A172 (cell line): Measurements from ENCODE around the gene DTL. TPM values are rescaled to one million over a fixed set of nuclear protein-coding genes. Genes with fewer than 3 reads are reported as not detected.
"Not testable (repeated sequence)": the region's sequence is repeated elsewhere in the genome, so short reads cannot be mapped to it uniquely, and the experiment has no call there.

Experiments used
- DNase-seq: peaks from one replicate; pipeline ENCODE4 v3.0.0-alpha.2; 2015; ENCODE audit warnings: low spot score
- total RNA-seq: library from RNA; depleted of rRNA; stranded (reverse); fragments of >200 nt; shearing (Covaris generic); gene quantifications from 2 replicates; pipeline ENCODE4 v1.2.3, GENCODE V29; 2014; rRNA removed

DTL gene, protein sequence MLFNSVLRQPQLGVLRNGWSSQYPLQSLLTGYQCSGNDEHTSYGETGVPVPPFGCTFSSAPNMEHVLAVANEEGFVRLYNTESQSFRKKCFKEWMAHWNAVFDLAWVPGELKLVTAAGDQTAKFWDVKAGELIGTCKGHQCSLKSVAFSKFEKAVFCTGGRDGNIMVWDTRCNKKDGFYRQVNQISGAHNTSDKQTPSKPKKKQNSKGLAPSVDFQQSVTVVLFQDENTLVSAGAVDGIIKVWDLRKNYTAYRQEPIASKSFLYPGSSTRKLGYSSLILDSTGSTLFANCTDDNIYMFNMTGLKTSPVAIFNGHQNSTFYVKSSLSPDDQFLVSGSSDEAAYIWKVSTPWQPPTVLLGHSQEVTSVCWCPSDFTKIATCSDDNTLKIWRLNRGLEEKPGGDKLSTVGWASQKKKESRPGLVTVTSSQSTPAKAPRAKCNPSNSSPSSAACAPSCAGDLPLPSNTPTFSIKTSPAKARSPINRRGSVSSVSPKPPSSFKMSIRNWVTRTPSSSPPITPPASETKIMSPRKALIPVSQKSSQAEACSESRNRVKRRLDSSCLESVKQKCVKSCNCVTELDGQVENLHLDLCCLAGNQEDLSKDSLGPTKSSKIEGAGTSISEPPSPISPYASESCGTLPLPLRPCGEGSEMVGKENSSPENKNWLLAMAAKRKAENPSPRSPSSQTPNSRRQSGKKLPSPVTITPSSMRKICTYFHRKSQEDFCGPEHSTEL
- 56.6 and 64.7 TPM in 2 replicates for total RNA-seq

DNA sequence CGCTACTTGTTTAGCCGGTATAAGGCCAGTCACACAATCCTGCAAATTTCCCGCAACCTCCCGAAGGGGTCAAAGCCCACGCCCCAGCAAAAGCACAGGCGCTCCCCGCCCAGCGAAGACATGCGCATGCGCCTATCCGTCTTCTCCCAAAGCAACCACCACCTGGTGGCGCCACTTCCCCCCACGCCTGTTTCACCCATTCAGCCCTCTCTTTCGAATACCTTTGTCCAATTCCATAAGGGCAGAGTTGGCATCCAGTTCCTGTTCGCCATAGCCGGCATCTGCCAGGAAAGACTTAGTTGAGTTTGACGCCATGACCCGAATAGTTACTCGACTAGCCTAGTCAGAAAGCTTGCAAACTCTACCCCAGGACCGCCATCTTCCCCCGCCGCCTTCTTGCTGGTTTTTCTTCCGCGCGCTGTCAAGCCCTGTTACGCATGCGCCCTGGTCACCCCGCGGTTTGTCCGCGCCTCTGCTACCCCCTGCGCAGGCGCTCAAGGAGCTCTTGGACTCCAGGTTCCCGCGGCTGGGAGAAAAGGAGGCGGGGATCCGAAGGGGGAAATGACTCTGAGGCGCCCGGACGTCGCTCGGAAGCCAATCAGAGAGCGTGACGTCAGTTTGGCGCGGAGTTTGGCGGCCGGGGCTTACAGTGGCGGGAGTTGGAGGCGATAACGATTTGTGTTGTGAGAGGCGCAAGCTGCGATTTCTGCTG is at the start of gene DTL, which contains the start of gene INTS7:
Gene DTL (plus strand): TSS at position 626 of the 712 bp plus-strand sequence. CDS start 143 bp downstream, outside the sequence.
Gene INTS7 (minus strand): TSS at position 435 of the 712 bp plus-strand sequence. CDS start 120 bp downstream, at position 315.
- DNase-seq = peak; percentile 99

DNA sequence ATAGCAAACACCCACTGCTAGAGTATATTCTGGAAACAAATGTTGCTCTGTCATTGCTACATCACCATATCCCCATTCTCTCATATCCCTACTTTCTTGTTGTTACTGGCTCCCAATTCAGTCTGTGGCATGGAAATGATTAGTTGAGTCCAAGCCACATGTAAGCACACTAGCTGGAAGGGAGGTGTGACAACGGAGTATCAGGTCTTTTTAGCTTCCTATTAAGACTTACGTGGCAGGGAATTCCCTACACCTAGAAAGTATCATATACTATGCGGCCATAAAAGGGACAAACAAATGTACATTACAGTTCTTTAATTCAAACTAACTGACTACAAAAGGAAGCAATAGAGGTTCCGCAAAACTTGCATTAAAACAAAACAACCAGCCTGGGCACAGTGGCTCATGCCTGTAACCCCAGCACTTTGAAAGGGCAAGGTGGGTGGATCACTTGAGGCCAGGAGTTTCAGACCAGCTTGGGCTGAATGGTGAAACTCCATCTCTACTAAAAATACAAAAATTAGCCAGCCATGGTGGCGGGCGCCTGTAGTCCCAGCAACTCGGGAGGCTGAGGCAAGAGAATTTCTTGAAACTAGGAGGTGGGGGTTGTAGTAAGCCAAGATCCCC is 48.8 kb upstream of the DTL start:
- no peak for DNase-seq

DNA sequence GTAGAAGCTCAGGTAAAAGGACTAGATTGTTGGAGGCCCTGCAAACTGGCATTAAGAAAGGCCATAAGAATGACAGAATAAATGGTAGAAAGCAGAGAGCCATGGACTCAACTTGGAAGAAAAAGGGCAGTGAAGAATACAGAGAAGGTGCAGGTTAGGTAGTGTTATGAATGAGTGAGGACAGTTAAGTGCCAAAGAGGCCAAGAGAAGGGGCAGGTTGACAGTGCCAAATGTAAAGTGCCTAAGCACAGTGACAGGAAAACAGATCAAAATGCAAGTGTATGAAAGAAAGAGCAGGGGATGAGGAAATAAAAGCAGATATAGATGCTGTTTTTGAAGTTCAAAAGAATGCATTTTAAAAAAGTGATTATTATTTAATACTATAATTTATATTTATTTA is 43.9 kb upstream of the DTL start:
- no peak for DNase-seq

DNA sequence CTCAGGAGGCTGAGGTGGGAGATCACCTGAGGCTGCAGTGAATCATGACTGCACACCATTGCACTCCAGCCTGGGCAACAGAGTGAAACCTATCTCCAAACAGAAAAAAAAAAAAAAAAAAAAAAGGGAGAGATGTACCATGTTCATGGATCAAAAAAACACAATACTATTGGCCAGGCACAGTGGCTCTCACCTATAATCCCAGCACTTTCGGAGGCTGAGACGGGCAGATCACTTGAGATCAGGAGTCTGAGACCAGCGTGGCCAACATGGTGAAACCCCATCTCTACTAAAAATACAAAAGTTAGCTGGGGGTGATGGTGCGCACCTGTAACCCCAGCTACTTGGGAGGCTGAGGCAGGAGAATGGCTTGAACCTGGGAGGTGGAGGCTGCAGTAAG is 38.1 kb upstream of the DTL start:
- not testable (repeated sequence) for DNase-seq

DNA sequence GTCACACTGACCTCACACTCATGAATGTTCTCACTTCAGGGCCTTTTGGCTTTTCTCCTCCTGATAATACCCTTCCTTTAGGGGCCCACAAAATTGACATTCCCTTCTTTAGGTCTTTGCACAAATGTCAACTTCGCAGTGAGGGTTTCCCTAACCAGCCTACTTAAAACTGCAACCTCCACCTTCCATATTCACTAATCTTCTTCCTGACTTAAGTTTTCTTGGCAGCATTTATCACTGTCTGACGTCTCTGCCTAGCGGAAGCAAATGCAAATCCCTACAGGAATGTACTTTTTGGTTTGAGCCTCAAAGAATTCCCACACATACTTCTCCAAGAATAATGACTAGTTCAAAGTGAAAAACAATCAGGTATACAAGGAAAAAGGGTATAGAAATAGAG is 33.0 kb upstream of the DTL start:
- no peak for DNase-seq

DNA sequence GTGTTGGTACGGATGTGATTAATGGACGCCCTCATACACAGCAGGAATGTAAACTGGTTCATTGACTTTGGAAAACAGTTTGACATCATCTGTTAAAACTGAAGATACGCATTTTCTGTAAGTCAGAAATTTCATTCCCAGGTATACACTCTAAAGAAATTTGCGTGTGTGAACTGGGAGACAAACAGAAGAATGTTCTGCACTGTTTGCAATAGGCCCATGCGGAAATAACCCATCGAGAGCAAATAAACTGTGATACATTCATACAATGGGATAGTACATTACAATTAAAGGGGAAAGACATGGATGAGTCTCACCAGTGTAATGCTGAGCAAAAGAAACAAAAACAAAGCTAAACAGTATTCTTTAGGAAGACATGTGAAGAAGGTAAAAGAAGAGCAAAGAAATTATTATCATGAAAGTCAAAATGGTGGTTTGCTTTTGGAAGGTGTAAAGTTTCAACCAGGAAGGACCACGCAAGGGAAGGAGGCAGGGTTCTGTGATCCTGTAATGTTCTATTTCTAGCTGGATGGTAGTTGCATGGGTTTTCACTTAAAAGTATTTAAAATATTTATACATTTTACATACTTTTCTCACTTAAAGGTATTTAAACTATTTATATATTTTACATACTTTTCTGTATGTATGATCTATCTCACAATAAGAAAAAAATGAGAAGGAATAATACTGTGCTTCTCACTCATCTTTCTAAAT is 30.5 kb upstream of the DTL start:
- no peak for DNase-seq

DNA sequence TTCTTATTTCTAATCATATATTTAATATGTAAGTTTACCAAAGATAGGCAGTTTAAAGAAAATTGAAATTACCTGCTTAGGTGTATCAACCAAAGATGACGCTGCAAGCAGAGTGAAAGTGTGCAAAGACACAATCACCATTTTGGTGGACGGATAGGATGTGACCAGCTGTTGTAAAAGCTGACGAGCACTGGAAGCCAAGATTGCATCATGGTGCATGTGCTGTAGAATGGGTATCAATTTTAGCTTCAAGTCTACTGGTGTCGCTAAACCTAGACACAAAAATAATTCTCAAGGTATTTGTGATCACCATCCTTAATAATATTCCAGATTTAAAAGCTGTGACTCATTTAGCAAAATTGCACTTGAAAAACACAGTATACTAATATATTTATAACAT is 28.4 kb upstream of the DTL start:
- DNase-seq = no peak

DNA sequence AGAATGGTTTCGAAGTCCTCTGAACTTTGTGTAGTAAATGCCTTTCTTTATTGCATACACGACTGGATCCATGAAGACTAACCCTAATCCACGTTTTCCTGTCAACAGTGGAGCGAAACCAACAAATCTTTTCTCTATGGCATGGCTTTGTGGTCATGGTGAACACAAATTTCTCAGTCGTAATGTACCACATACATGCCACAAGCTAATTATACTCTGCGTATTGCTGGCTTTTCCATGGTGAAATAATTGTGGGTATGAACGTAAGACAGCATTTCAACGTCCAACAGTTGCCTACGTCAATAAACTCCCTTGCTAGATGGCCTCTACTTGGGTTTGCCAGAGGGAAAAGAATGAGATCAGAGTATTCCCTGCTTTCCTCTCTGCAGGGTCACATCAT is 27.7 kb upstream of the DTL start:
- no peak for DNase-seq

DNA sequence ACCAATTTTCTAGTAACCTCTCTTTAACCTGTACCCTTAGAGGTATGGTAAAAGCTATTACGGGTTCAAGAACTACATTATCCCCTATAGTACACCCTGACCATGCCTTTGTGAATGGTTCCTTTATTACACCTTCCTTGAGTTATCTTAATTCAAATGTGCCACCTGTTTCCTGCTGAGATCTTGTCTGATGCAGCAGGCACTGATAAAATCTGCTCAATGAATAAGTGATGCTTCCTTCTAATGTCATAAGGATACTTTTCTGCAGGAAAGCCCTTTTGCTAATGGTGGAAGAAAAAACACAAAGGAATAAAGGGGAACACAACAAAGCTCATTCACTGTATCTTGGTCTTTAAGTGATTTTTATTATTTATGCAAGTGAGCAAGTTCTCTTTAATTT is 26.0 kb upstream of the DTL start:
- no peak for DNase-seq

DNA sequence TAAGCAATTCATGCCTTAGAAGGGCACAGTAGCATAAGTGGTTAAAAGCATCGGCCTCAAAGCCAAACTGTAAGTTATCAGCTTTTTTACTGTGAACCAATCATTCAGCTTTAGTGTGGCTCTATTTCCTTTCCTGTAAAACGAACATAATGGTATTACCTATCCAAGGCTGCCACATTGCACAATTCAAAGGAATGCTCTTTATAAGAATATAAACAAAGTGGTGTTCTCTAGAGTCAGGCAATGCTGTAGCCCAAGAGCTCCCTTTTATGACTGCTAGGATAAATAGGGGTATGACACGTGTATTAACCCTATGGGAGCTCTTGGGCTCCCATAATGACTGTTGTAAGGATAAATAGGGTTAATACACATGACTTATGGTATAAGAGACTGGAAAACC is 25.5 kb upstream of the DTL start:
- DNase-seq = no peak

DNA sequence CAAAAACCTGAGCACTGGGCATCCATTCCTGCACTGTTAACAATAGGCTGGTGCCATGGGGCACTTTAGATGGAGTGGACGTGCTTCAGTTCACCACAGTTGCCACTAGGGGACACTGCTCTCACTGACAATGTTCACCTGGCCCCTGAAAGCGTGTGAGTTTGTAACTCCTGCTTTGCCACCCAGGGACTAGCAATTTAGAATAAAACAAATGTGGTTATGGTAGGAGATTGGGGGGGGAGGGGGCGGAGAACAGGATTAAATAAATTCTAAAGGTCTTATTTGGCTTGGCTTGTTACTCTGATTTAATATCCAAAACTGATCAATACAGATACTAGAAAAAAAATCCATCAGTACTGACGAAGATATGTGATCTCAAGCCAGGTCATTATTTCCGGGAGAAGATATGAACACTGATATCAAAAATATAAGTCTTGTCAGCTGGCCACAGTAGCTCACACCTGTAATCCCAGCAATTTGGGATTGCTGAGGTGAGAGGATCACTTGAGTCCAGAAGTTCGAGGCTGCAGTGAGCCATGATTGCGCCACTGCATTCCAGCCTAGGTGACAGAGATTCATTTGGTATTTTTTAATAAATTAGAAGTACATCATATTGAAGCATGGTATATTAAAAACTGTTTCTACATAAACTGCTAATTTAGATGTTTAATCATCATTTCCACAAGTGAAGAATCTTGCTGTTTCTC is 23.4 kb upstream of the DTL start:
- DNase-seq = peak; percentile 75

DNA sequence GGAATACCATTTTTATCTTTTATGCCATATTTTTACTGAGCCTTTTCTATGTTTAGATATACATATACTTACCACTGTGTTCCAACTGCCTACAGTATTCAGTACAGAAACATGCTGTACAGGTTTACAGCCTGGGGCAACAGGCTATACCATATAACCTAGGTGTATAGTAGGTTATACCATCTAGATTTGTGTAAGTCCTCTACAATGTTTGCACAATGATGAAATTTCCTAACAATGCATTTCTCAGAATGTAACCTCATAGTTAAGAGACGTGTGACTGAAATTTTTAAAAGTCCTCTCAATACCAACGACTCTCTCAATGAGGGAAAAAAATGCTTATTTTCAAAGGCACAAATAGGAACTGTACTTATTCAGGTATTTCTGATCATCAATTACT is 21.9 kb upstream of the DTL start:
- no peak for DNase-seq

DNA sequence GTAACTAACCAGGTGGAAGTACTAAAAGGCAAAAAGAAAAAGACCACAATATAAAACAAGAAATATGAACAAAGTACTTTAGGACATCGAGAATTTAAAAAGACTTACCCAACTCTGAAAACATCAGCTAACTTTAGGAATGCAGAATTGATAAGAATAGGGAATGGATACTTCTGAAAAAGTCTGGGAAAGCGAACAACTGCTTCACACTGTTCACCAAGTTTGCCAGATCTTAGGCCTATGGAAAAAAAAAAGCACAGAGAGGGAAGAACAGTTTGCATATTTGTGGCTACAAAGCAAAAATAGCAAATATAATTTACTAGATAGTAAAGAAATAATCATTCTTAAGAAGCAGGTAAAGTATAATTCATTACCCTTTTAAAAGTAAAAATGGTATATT is 14.6 kb upstream of the DTL start:
- no peak for DNase-seq

DNA sequence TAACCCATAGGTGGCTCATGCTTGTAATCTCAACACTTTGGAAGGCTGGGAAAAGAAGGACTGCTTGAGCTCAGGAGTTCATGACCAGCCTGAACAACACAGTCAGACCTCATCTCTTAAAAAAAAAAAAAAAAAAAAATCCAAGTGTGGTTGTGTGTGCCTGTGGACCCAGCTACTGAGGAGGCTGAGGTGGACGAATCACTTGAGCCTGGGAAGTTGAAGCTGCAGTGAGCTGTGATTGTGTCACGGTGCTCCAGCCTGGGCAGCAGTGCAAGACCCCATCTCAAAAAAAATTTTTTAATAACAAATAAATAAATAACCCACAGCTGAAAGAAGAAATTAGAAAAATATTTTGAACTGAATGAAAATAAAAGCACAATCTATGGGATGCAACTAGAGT is 14.0 kb upstream of the DTL start:
- no peak for DNase-seq

DNA sequence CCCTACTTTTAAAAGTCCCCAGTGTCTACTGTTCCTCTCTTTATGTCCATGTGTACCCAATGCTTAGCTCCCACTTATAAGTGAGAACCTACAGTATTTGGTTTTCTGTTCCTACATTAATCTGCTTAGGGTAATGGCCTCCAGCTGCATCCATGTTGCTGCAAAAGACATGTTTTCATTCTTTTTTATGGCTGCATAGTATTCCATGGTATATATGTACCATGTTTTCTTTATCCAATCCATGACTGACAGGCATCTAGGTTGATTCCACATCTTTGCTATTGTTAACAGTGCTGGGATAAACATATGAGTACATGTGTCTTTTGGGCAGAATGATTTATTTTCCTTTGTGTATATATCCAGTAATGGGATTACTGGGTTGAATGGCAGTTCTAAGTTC is 12.6 kb upstream of the DTL start:
- DNase-seq = not testable (repeated sequence)

DNA sequence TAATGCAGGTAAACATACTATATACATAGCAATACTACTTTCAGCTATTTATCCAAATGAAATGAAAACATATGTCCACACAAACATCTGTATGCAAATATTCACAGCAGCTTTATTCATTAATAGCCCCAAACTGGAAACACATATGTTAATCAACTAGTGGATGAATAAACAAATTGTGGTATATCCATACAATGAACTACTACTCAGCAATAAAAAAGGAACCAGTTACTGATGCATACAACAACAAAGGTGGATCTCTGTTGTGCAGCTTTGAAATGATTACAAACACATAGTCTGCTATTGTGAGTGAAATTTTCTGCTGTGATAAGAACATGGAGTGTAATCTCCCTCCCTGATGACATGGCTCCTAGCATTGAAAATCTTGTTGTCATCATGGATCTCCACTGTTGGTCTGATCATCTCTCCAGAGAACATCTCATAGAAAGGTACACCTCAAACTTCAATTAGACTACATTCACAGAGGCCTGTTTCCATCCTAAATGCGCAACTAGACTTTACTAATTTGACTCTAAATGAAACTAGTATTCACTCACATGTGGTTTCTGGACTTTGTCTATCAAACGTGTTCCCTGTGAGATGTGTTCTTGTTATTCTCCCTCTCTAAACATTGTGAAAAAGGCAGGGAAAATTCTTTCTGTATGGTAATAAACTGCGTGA is 10.9 kb upstream of the DTL start:
- no peak for DNase-seq

DNA sequence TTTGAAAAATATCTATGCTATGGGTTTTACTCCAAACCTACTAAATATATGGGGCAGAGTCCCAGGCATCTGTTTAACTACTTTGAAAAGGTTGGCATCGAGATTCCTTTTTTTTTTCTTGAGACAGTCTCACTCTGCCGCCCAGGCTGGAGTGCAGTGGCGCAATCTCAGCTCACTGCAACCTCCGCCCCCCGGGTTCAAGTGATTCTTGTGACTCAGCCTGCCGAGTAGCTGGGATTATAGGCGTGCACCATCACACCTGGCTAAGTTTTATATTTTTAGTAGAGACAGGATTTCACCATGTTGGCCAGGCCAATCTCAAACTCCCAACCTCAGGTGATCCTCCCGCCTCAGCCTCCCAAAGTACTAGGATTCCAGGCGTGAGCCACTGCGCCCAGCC is 7.8 kb upstream of the DTL start:
- not testable (repeated sequence) for DNase-seq

DNA sequence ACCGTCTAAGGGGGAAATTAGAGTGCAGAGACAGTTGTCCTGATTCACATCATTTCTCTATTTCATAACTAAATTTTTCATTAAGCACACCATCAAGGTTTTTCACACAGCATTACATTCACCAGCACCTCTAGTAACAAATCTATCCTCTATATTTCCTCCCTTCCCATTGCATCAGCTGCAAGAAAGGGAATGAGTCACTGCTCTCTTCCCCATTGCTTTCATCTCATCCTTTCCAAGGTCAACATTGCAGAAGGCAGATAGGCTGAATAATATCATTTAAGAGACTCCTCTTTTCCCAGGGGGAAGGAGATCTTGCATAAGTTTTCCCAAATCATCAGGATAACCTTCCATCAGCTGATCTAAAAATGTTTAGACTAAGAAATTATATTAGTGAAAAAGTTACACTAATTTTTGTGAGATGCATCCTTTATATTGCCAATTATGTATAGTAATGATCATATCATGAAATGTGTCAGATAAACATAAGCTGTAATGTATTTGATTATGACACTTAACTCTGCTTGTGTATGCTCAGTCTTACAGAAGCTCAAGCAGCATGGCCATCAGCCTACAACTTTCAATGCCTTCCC is 4.5 kb upstream of the DTL start:
- DNase-seq = peak; percentile 90

DNA sequence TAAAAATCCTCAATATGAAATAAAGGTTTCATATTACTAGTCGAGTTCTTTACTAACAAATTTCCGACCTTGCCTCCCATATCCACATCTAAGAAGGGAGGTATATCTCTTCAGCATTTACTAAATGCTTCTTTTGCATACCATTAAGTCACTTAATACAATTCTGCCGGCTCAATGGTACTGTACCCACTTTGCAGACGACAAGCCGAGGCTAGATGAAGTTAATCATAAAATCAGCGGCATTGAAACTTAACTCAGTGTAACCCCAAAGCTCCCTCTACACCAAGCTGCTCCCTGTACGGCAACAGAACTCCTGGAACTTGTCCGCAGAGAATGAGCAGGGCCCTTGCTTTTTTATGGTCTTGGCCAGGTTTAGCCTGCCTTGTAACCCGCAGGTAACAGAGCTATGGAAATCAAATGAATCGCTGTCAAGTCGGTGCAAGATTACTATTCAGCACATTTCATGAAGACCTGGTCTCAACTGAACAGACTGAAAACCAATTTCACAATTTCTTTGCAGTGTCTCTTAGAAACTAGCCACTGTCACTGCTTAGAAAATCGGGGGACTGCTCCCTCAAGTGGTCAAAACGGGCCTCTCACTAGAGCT is 929 bp upstream of the DTL start:
- DNase-seq = no peak
